ENCODE results near the gene MCEE.
"Not testable (repeated sequence)": the region's sequence is repeated elsewhere in the genome, so short reads cannot be mapped to it uniquely, and the experiment has no call there.

Gene MCEE

DNA sequence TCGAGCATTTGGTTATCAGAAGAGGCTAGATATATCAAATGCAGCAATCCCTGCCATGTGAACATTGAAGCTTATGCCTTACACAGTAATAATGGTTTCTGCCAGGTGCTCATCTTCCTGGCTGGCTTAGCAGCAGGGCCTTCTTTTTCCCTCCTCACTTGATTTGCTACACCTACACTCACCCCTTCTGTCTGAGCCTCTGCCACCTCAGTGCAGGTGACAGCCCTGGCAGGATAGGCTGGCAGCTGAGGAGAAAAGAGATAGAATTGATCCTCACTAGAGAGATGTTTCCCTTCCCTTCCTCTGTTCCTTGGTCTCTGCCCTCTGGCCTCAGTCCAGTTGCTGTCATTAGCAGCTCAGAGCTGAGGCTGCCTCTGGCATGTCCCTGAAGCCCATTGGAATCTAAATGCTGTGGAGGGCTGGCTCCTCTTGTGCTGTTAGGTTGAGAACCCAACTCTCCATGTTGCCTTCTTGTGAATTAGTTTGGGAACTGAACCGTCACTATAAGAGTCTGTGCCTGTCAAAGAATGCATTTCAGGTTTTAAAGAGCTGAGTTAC, 18.6 kb upstream of the MCEE start:
- in situ Hi-C loops (cut with HindIII; ENCODE audit: low sequenced_read_pairs), result no loop called here
- DNase-seq (ENCODE audit: low read depth), result no peak
- H3K4me3 ChIP-seq (ENCODE audit: low read depth, low read length), result no peak overlapping the region
- TF ChIP-seq, protein P1, sequence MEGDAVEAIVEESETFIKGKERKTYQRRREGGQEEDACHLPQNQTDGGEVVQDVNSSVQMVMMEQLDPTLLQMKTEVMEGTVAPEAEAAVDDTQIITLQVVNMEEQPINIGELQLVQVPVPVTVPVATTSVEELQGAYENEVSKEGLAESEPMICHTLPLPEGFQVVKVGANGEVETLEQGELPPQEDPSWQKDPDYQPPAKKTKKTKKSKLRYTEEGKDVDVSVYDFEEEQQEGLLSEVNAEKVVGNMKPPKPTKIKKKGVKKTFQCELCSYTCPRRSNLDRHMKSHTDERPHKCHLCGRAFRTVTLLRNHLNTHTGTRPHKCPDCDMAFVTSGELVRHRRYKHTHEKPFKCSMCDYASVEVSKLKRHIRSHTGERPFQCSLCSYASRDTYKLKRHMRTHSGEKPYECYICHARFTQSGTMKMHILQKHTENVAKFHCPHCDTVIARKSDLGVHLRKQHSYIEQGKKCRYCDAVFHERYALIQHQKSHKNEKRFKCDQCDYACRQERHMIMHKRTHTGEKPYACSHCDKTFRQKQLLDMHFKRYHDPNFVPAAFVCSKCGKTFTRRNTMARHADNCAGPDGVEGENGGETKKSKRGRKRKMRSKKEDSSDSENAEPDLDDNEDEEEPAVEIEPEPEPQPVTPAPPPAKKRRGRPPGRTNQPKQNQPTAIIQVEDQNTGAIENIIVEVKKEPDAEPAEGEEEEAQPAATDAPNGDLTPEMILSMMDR (IDR thresholded peaks at IDR 0.05; ENCODE audit: low read depth, low read length, missing control alignments), result no peak

DNA sequence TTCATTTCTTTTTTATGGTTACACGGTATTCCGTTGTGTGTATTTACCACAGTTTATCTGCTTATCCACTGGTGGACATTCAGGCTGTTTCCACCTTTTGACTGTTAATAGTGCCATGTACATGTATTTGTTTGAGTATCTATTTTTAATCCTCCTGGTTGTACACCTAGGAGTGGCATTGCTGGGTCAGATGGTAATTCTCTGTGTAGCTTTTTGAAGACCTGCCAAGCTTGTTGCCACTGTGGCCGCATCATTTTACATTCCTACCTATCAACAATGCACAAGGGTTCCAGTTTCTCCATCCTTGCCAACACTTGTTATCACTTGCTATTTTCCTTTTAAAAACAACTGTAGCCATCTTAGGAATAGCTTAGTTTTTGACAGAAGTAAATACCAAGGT, 13.8 kb upstream of the MCEE start:
- TF ChIP-seq, protein P1 (IDR thresholded peaks at IDR 0.05; ENCODE audit: low read depth, low read length, missing control alignments), result no peak
- H3K4me3 ChIP-seq (ENCODE audit: low read depth, low read length), result no peak overlapping the region
- in situ Hi-C loops (cut with HindIII; ENCODE audit: low sequenced_read_pairs), result no loop called here
- no peak for DNase-seq (ENCODE audit: low read depth)

DNA sequence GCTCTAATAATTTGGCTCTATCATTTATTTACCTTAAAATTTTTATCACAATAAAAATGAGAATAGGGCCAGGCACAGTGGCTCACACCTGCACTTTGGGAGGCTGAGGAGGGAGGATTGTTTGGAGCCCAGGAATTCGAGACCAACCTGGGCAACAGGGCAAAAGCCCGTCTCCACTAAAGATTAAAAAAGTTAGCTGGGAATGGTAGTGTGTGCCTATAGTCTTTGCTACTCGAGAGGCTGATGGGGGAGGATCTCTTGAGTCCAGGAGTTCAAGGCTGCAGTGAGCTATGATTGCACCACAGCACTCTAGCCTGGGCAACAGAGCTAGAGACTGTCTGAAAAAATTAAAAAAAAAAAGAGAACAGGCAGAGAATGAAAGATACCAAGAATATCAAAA, 6.1 kb upstream of the MCEE start:
- no peak overlapping the region for H3K4me3 ChIP-seq (ENCODE audit: low read depth, low read length)
- in situ Hi-C loops (cut with HindIII; ENCODE audit: low sequenced_read_pairs), result no loop called here
- TF ChIP-seq, protein P1 (IDR thresholded peaks at IDR 0.05; ENCODE audit: low read depth, low read length, missing control alignments), result no peak
- DNase-seq (ENCODE audit: low read depth), result no peak

DNA sequence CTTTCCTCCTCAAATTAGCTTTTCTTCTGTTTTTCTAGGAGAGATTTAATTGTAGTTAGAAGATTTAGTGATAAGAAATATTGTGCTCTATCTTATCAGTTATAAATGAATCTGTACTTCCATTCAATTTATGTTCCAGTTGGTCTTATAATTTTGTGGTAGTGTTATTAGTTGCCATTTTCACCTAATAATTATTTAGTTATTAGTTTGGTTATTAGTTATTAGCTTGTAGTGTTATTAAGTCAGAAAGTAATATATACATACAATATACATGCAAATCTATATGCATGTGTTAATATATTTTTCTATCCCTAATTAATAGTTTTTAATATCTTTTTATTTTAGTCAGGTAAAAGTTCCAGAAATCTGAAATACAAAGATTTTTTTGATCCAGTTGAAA, 3.6 kb upstream of the MCEE start:
- no peak overlapping the region for H3K4me3 ChIP-seq (ENCODE audit: low read depth, low read length)
- in situ Hi-C loops (cut with HindIII; ENCODE audit: low sequenced_read_pairs), result no loop called here
- TF ChIP-seq, protein P1 (IDR thresholded peaks at IDR 0.05; ENCODE audit: low read depth, low read length, missing control alignments), result no peak
- DNase-seq (ENCODE audit: low read depth), result no peak

DNA sequence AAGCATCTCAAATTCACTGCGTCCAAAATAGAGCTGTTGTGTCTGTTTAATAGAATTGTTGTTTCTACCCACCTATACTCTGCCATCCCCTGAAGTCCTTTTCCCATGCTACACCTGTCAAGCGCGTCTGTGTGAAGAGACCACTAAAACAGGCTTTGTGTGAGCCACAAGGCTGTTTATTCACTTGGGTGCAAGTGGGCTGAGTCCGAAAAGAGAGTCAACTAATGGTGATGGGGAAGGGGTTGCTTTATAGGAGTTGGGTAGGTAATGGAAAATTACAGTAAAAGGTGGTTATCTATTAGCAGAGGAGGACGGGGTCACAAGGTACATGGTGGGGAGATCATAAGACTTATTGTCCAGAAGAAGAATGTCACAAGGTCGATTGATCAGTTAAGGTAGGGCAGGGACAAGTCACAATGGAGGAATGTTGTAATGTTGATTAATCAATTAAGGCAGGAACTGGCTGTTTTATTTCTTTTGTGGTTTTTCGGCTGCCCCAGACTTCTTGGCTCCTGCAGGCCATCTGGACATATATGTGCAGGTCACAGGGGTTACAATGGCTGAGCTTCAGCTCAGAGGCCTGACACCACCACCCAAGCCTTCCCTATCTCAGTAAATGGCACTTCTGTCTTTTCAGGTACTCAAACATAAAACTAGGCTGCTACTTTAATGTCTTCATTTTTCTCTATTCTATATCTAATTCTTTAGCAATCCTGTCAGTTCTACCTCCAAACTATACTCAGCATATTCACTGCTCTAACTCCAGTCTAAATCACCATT, 1.5 kb upstream of the MCEE start:
- in situ Hi-C loops (cut with HindIII; ENCODE audit: low sequenced_read_pairs); DNase-seq (ENCODE audit: low read depth): not testable (repeated sequence)
- peak overlapping the region; percentile 78 for H3K4me3 ChIP-seq (ENCODE audit: low read depth, low read length)

DNA sequence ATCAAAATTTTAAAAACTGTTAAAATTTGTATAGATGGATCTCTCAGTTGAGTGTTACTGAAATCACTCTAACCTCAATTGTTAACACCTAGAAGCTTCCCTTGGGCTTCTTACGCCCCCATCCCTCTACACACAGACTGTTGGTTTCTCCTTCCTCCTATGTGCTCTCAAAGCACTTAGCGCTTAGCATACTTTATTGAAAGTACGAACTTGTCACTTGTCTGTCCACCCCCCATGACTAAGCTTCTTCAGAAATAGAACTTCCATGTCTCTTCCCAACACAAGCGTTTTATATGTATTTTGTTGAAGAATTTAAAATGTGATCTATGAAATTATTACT, 846 bp upstream of the MCEE start:
- in situ Hi-C loops (cut with HindIII; ENCODE audit: low sequenced_read_pairs), result no loop called here
- DNase-seq (ENCODE audit: low read depth), result no peak
- H3K4me3 ChIP-seq (ENCODE audit: low read depth, low read length), result peak overlapping the region; percentile 78
- TF ChIP-seq, protein P1 (IDR thresholded peaks at IDR 0.05; ENCODE audit: low read depth, low read length, missing control alignments), result no peak

DNA sequence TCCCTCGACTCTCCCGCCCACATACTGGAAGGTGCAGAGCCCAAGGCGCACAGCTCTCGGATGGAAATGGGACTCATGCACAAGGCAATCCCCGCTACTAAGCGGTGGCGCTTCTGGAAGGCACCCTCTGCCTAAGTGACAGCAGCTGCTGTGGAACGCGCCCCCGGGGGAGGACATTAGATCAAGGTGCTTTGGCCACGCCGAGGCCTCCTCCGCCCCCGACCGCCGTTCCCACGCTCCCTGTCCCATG, 202 bp downstream of the MCEE start:
- TF ChIP-seq, protein P1 (IDR thresholded peaks at IDR 0.05; ENCODE audit: low read depth, low read length, missing control alignments), result no peak
- DNase-seq (ENCODE audit: low read depth), result peak; percentile 5
- H3K4me3 ChIP-seq (ENCODE audit: low read depth, low read length), result peak overlapping the region; percentile 78
- in situ Hi-C loops (cut with HindIII; ENCODE audit: low sequenced_read_pairs), result no loop called here
